ENCODE results near the gene INPP5K. TPM values are rescaled to one million over a fixed set of nuclear protein-coding genes. Genes with fewer than 3 reads are reported as not detected.

Gene INPP5K
- total and polyA plus RNA-seq, 2 donors = 20.6 to 46.7 TPM

DNA sequence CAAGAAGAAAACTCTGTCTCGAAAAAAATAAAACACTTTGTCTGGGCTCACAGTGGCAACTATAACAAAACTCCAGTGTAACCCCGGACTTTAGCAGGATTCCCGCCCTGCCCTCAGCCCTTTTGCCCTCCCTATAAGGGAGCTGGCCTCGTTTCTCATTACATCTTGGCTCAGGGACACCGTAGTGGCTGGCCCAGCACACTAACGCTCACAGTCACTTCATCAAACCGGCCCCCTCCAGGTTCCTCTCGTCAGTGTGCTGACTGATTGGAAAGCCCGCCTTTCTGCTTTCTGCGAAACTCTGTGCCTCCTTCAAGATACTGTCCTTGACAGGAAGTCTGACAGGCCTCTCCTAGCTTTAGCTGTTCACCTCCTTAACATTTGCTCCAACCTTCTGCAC lies 12.7 kb downstream of the INPP5K start:
- WGBS = 94% methylated on average over 10 of the region's 10 CpGs
- H3K36me3 ChIP-seq (ENCODE audit: control insufficient read depth in 2 of 2, insufficient read depth in 2 of 2, low read length in 1 of 2) = peaks cover 36 to 57% of the 10 kb centered on the region in 2 donors

DNA sequence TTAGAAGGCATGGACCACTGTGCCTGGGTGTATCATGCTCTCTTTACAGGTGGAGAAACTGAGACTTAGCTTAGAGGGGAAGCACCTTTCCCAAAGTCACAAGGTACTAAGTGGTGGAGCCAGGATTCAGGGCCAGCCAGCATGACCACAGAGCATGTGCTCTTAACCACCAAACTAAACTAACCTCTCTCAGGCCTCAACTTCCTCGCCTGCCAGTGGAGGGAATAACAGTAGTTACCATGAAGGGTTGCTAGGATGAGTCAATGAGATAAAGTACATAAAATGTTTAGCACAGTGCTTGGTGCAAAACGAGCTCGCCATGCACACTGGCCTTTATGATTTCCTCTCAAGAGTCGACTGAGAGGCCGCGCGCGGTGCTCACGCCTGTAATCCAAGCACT lies 17.5 kb downstream of the INPP5K start:
- peaks cover 29 to 65% of the 10 kb centered on the region in 2 donors for H3K36me3 ChIP-seq (ENCODE audit: control insufficient read depth in 2 of 2, insufficient read depth in 2 of 2, low read length in 1 of 2)
- no peaks in the 10 kb centered on the region for H3K27me3 ChIP-seq (ENCODE audit: control insufficient read depth in 2 of 2, insufficient read depth in 1 of 2, low read length in 1 of 2)
- H3K4me3 ChIP-seq (ENCODE audit: low read length in 2 of 2) = no peak overlapping the region
- no peaks in the 10 kb centered on the region for H3K4me1 ChIP-seq (ENCODE audit: control insufficient read depth in 2 of 2, insufficient read depth in 2 of 2, low read length in 2 of 2)
- no peak for DNase-seq (ENCODE audit: low read depth in 6 of 9, low spot score in 9 of 9)
- H3K27ac ChIP-seq (ENCODE audit: low read depth in 1 of 2, low read length in 1 of 2) = no peak overlapping the region
- no peaks in the 10 kb centered on the region for H3K9me3 ChIP-seq (ENCODE audit: control insufficient read depth in 2 of 2, insufficient read depth in 1 of 2, low read length in 1 of 2)
- 85% methylated on average over 9 of the region's 9 CpGs for WGBS

More for the DNA sequence above, 12.7 kb downstream of the INPP5K start:
- no peaks in the 10 kb centered on the region for H3K4me1 ChIP-seq (ENCODE audit: control insufficient read depth in 2 of 2, insufficient read depth in 2 of 2, low read length in 2 of 2)
- no peak for DNase-seq (ENCODE audit: low read depth in 6 of 9, low spot score in 9 of 9)
- no peak overlapping the region for H3K27ac ChIP-seq (ENCODE audit: low read depth in 1 of 2, low read length in 1 of 2)
- no peak overlapping the region for H3K4me3 ChIP-seq (ENCODE audit: low read length in 2 of 2)
- no peaks in the 10 kb centered on the region for H3K27me3 ChIP-seq (ENCODE audit: control insufficient read depth in 2 of 2, insufficient read depth in 1 of 2, low read length in 1 of 2)
- no peaks in the 10 kb centered on the region for H3K9me3 ChIP-seq (ENCODE audit: control insufficient read depth in 2 of 2, insufficient read depth in 1 of 2, low read length in 1 of 2)

DNA sequence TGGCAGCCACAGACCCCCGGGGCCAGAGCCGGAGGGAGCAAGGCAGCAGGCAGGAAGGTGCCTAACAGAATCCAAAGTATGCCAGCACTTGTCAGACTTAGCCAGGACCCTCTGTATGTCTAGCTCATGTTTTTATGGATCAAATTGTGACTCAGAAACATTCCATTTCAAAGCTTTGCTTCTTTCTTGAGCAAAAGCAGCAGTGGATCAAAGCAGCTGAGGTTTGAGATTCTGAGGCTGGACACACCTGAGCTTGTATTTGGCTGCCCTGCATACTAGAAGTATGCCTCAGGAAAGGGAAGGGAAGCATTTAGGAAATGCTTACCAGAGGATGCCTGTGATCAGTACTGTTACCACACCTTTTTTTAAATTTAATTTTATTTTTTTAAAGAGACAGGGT lies 18.2 kb downstream of the INPP5K start:
- DNase-seq (ENCODE audit: low read depth in 6 of 9, low spot score in 9 of 9) = no peak
- Histone ChIP-seq H3K4me3 (ENCODE audit: low read length in 2 of 2) (no peak overlapping the region), H3K27me3 (ENCODE audit: control insufficient read depth in 2 of 2, insufficient read depth in 1 of 2, low read length in 1 of 2) (peaks cover 0 to 6% of the 10 kb centered on the region in 2 donors), H3K4me1 (ENCODE audit: control insufficient read depth in 2 of 2, insufficient read depth in 2 of 2, low read length in 2 of 2) (peaks cover 0 to 2% of the 10 kb centered on the region in 2 donors), H3K36me3 (ENCODE audit: control insufficient read depth in 2 of 2, insufficient read depth in 2 of 2, low read length in 1 of 2) (peaks cover 29 to 62% of the 10 kb centered on the region in 2 donors), H3K27ac (ENCODE audit: low read depth in 1 of 2, low read length in 1 of 2) (no peak overlapping the region), H3K9me3 (ENCODE audit: control insufficient read depth in 2 of 2, insufficient read depth in 1 of 2, low read length in 1 of 2) (no peaks in the 10 kb centered on the region)
- 66% methylated on average over 2 of the region's 2 CpGs for WGBS

DNA sequence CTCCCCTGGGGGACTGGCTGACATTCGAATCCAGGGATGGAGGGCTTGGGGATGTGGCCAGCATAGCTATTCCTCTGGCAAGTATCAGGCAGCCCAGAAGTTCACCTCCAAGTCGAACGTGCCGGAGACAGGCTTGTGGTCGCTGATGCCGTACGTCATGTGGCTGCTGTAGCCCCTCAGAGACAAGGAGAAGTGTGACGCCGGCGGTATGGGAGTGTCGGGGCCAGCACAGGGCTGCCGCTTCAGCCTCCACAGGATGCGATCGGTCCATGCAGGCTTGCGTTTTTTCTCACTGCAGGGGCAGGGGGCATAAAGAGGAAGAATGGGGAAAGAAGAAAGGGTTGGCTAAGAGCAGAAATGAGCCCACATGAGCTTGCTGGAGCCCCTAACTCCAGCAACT lies 18.6 kb downstream of the INPP5K start:
- peaks cover 0 to 6% of the 10 kb centered on the region in 2 donors for H3K4me1 ChIP-seq (ENCODE audit: control insufficient read depth in 2 of 2, insufficient read depth in 2 of 2, low read length in 2 of 2)
- WGBS = 76% methylated on average over 15 of the region's 15 CpGs
- no peak overlapping the region for H3K27ac ChIP-seq (ENCODE audit: low read depth in 1 of 2, low read length in 1 of 2)
- H3K27me3 ChIP-seq (ENCODE audit: control insufficient read depth in 2 of 2, insufficient read depth in 1 of 2, low read length in 1 of 2) = peaks cover under 1 to 10% of the 10 kb centered on the region in 2 donors
- peaks cover 29 to 62% of the 10 kb centered on the region in 2 donors for H3K36me3 ChIP-seq (ENCODE audit: control insufficient read depth in 2 of 2, insufficient read depth in 2 of 2, low read length in 1 of 2)
- H3K4me3 ChIP-seq (ENCODE audit: low read length in 2 of 2) = no peak overlapping the region
- no peaks in the 10 kb centered on the region for H3K9me3 ChIP-seq (ENCODE audit: control insufficient read depth in 2 of 2, insufficient read depth in 1 of 2, low read length in 1 of 2)
- DNase-seq (ENCODE audit: low read depth in 6 of 9, low spot score in 9 of 9) = no peak

DNA sequence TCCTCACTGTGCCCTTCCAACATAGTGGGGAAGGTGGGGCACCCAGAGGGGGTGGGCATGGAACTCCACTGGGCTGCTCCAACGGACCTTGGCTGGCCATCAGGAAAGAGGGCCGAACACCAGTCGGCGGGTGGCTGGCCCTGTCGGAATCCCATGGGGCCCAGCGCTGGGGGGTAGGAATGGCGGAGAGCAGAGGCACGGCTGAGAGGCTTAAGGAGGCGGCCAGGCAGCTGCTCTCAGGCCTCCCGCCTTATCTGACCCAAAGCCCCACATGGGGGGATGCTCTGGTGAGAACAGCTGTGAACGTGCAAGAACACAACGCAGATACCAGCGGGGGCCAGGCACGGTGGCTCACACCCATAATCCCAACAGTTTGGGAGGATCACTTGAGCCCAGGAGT lies 19.5 kb downstream of the INPP5K start:
- H3K4me1 ChIP-seq (ENCODE audit: control insufficient read depth in 2 of 2, insufficient read depth in 2 of 2, low read length in 2 of 2) = peaks cover 0 to 15% of the 10 kb centered on the region in 2 donors

DNA sequence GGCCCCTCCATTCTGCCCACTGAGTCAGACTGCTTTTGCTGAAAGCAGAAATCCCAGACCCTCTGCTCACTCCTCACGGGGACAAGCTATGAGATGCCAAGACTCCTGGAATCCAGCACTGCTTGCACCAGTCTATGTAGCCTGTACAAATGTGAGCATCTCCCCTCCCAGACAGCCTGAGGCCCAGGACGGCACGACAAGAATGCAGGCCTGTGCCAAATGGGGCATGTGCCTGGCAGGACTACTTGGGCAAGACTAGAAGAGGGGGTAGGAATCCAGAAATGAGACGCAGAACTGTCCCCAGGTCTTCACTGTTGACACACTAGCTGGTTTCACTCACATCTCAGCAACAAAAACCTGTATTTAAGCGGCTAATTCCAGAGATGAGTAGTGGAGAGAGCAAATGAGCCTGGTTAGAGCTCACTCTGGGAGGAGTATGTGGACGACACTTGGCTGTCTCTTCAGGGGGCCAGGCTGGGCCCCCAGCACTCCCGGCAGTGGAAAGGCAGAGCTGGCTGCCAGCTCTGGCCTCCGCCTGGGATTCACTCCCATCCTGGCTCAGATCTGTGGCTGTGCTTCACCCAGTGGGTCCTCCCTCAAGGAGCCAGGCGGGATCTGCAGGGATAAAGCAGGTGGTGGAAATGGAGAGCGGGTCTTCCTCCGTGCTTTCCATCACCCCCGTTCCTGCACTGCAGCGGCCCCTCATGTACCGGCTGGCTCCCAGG lies 21.0 kb downstream of the INPP5K start:
- no peak overlapping the region for H3K27ac ChIP-seq (ENCODE audit: low read depth in 1 of 2, low read length in 1 of 2)
- peaks cover 0 to 6% of the 10 kb centered on the region in 2 donors for H3K9me3 ChIP-seq (ENCODE audit: control insufficient read depth in 2 of 2, insufficient read depth in 1 of 2, low read length in 1 of 2)
- H3K4me1 ChIP-seq (ENCODE audit: control insufficient read depth in 2 of 2, insufficient read depth in 2 of 2, low read length in 2 of 2) = peaks cover 10 to 24% of the 10 kb centered on the region in 2 donors
- H3K36me3 ChIP-seq (ENCODE audit: control insufficient read depth in 2 of 2, insufficient read depth in 2 of 2, low read length in 1 of 2) = peaks cover 29 to 57% of the 10 kb centered on the region in 2 donors
- H3K27me3 ChIP-seq (ENCODE audit: control insufficient read depth in 2 of 2, insufficient read depth in 1 of 2, low read length in 1 of 2) = peaks cover 18 to 31% of the 10 kb centered on the region in 2 donors
- DNase-seq (ENCODE audit: low read depth in 6 of 9, low spot score in 9 of 9) = no peak
- 97% methylated on average over 14 of the region's 14 CpGs for WGBS
- no peak overlapping the region for H3K4me3 ChIP-seq (ENCODE audit: low read length in 2 of 2)

More for the DNA sequence above, 19.5 kb downstream of the INPP5K start:
- H3K9me3 ChIP-seq (ENCODE audit: control insufficient read depth in 2 of 2, insufficient read depth in 1 of 2, low read length in 1 of 2) = peaks cover 0 to 4% of the 10 kb centered on the region in 2 donors
- H3K27ac ChIP-seq (ENCODE audit: low read depth in 1 of 2, low read length in 1 of 2) = no peak overlapping the region
- 98% methylated on average over 14 of the region's 14 CpGs for WGBS
- peaks cover 29 to 57% of the 10 kb centered on the region in 2 donors for H3K36me3 ChIP-seq (ENCODE audit: control insufficient read depth in 2 of 2, insufficient read depth in 2 of 2, low read length in 1 of 2)
- H3K27me3 ChIP-seq (ENCODE audit: control insufficient read depth in 2 of 2, insufficient read depth in 1 of 2, low read length in 1 of 2) = peaks cover 10 to 20% of the 10 kb centered on the region in 2 donors
- no peak for DNase-seq (ENCODE audit: low read depth in 6 of 9, low spot score in 9 of 9)
- no peak overlapping the region for H3K4me3 ChIP-seq (ENCODE audit: low read length in 2 of 2)

DNA sequence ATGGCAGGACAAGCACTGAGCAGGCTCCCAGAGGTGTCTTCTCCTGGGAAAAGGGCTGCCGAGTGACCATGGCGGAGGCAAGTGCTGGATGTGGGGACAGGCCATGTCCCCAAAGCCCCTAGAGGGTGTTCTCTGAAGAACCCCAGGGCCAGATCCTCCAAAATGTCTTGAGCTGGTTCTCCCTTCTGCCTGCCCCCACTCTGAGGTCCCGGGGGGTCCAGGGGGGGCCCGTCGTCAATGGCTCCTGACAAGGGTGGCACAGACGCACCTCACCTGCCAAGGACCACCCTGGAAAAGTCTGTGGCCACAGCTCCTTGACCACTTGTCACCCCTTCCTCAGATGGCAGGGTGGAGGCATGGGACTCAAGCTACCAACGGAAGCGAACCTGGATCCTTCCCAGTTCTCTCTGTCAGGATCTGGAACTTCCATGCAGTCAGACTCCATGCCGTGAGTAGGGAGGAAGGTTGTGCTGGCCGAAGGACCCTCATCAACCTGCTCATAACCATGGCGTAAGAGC lies 21.6 kb downstream of the INPP5K start:
- WGBS = 98% methylated on average over 11 of the region's 11 CpGs
- peaks cover 0 to 6% of the 10 kb centered on the region in 2 donors for H3K9me3 ChIP-seq (ENCODE audit: control insufficient read depth in 2 of 2, insufficient read depth in 1 of 2, low read length in 1 of 2)
- H3K4me1 ChIP-seq (ENCODE audit: control insufficient read depth in 2 of 2, insufficient read depth in 2 of 2, low read length in 2 of 2) = peaks cover 10 to 26% of the 10 kb centered on the region in 2 donors
- no peak overlapping the region for H3K27ac ChIP-seq (ENCODE audit: low read depth in 1 of 2, low read length in 1 of 2)
- H3K4me3 ChIP-seq (ENCODE audit: low read length in 2 of 2) = no peak overlapping the region
- no peak for DNase-seq (ENCODE audit: low read depth in 6 of 9, low spot score in 9 of 9)
- H3K27me3 ChIP-seq (ENCODE audit: control insufficient read depth in 2 of 2, insufficient read depth in 1 of 2, low read length in 1 of 2) = peaks cover 18 to 38% of the 10 kb centered on the region in 2 donors
- peaks cover 25 to 55% of the 10 kb centered on the region in 2 donors for H3K36me3 ChIP-seq (ENCODE audit: control insufficient read depth in 2 of 2, insufficient read depth in 2 of 2, low read length in 1 of 2)

DNA sequence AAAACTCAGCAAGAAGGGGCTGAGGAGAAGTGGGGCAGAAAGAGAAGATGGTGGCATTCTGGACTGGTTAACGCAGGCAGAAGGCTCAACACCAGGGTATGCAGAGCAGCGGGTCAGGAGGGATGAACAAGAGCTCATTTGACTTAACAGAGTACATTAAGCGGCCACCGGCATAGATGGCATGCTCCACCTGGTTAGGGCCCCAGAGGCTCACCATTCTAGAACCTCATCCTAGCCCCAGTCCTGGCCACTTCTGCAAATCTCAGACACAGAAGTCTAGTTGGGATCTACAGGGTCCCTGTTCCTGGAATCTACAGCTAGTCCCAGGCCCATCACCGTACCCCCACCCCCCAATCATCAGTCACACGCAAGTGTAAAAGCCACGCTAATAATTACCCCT lies 22.2 kb downstream of the INPP5K start:
- Histone ChIP-seq H3K9me3 (ENCODE audit: control insufficient read depth in 2 of 2, insufficient read depth in 1 of 2, low read length in 1 of 2) (peaks cover 0 to 6% of the 10 kb centered on the region in 2 donors), H3K27ac (ENCODE audit: low read depth in 1 of 2, low read length in 1 of 2) (no peak overlapping the region), H3K4me3 (ENCODE audit: low read length in 2 of 2) (no peak overlapping the region), H3K4me1 (ENCODE audit: control insufficient read depth in 2 of 2, insufficient read depth in 2 of 2, low read length in 2 of 2) (peaks cover 10 to 26% of the 10 kb centered on the region in 2 donors), H3K27me3 (ENCODE audit: control insufficient read depth in 2 of 2, insufficient read depth in 1 of 2, low read length in 1 of 2) (peaks cover 18 to 44% of the 10 kb centered on the region in 2 donors), H3K36me3 (ENCODE audit: control insufficient read depth in 2 of 2, insufficient read depth in 2 of 2, low read length in 1 of 2) (peaks cover 24 to 51% of the 10 kb centered on the region in 2 donors)
- DNase-seq (ENCODE audit: low read depth in 6 of 9, low spot score in 9 of 9) = no peak
- 98% methylated on average over 7 of the region's 7 CpGs for WGBS

DNA sequence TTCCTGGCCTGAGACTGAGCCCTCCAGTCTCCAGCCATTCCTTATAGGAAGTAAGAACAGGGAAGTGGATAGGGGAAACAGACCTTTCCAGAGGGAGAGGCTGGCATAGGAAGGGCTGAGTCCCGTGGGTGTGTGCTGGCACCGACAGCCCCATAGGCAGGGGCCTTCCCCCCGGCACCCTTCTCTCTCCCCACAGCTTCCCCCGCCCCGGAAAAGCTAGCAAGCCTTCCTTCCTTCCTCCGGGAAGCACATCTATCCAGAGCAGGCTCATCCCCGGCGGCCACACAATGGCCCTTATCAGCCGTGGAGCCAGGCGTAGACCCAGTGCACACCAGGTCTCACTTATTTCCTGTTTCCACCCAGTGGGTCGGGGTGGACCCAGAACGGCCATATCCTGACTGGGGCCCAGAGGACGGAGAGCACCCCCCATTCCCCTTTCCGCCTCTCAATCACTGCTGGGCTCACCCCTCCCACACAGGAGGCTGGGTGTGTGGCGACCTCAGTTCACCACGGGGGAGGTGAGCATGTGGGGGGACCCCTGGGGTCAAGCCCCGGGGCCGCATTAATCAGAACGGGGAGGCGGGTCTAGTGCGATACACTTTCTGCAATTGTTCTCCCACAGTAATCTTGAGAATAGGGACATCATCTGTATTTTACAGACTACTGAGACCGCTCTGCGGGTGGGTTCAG lies 23.0 kb downstream of the INPP5K start:
- peaks cover 22 to 45% of the 10 kb centered on the region in 2 donors for H3K36me3 ChIP-seq (ENCODE audit: control insufficient read depth in 2 of 2, insufficient read depth in 2 of 2, low read length in 1 of 2)
- 74% methylated on average over 23 of the region's 23 CpGs for WGBS
- H3K27me3 ChIP-seq (ENCODE audit: control insufficient read depth in 2 of 2, insufficient read depth in 1 of 2, low read length in 1 of 2) = peaks cover 18 to 51% of the 10 kb centered on the region in 2 donors
- DNase-seq (ENCODE audit: low read depth in 6 of 9, low spot score in 9 of 9) = no peak
- H3K4me1 ChIP-seq (ENCODE audit: control insufficient read depth in 2 of 2, insufficient read depth in 2 of 2, low read length in 2 of 2) = peaks cover 10 to 29% of the 10 kb centered on the region in 2 donors
- H3K27ac ChIP-seq (ENCODE audit: low read depth in 1 of 2, low read length in 1 of 2) = no peak overlapping the region
- H3K9me3 ChIP-seq (ENCODE audit: control insufficient read depth in 2 of 2, insufficient read depth in 1 of 2, low read length in 1 of 2) = peaks cover 0 to 6% of the 10 kb centered on the region in 2 donors
- H3K4me3 ChIP-seq (ENCODE audit: low read length in 2 of 2) = no peak overlapping the region

Data from thymus (tissue), 11 donors.